Measurements from ENCODE around the gene BLCAP.

BLCAP gene

GRCh38 chr20:37567671-37568588 is 40.3 kb upstream of the BLCAP start (continued):
- no peak for TF ChIP-seq ZNF311 (tag by site-specific recombination; IDR thresholded peaks at IDR 0.05; ENCODE audit: borderline replicate concordance)
- no peak for TF ChIP-seq ZNF664 (tag by site-specific recombination; IDR thresholded peaks at IDR 0.05)
- no peak for TF ChIP-seq ZNF114 (tag by site-specific recombination; IDR thresholded peaks at IDR 0.05)

DNA sequence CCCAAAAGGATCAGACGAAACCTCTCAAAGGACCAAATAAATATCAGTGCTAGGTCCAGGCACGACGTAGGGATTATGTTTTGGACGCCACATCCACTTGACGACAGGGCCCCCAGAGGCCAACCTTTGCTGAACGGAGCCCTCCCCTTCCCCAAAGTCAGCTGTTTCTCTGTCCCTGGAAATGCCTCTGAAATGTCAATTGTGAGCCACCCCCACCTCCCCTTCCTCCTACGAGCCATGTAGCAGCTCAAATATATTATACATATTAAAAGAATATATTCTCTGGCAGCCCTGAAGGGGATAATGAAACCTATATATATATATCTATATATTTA is 39.6 kb upstream of the BLCAP start:
- CTCF ChIA-PET: interaction anchor here (1.7 to 6.9 kb wide), 3 partner anchors 426 to 655 kb away, joined by 5 to 54 read pairs (median 43); no protein-coding TSS in a partner anchor
- Histone ChIP-seq H3K36me3 (ENCODE audit: control insufficient read depth in 2 of 2, insufficient read depth in 1 of 2, low read length in 2 of 2) (no peaks in the 10 kb centered on the region), H3K4me1 (ENCODE audit: control insufficient read depth, insufficient read depth, low read length) (peaks cover 5% of the 10 kb centered on the region; the same call in 1 of the 2 replicates), H3K27ac (ENCODE audit: extremely low read depth, low read depth, low read length) (no peak overlapping the region), H3K4me3 (ENCODE audit: low read depth, low read length) (no peak overlapping the region), H3K9me3 (ENCODE audit: control insufficient read depth, insufficient read depth, low read depth, low read length) (no peaks in the 10 kb centered on the region)
- TF ChIP-seq ZNF239 (tag by site-specific recombination; IDR thresholded peaks at IDR 0.05) (no peak), ZNF610 (tag by site-specific recombination; IDR thresholded peaks at IDR 0.05; ENCODE audit: borderline replicate concordance) (no peak), ZNF292 (tag by site-specific recombination; IDR thresholded peaks at IDR 0.05; ENCODE audit: borderline replicate concordance, low read depth) (no peak), ZXDB (tag by site-specific recombination; IDR thresholded peaks at IDR 0.05) (no peak), MEIS1 (CRISPR knock-in tag; IDR thresholded peaks at IDR 0.05; ENCODE audit: borderline replicate concordance) (no peak), ZNF768 (tag by site-specific recombination; IDR thresholded peaks at IDR 0.05) (no peak), ZNF558 (tag by site-specific recombination; IDR thresholded peaks at IDR 0.05) (no peak), ZNF311 (tag by site-specific recombination; IDR thresholded peaks at IDR 0.05; ENCODE audit: borderline replicate concordance) (no peak), YY1 (tag by site-specific recombination; IDR thresholded peaks at IDR 0.05) (no peak), PATZ1 (tag by site-specific recombination; IDR thresholded peaks at IDR 0.05) (no peak), ZNF184 (tag by site-specific recombination; IDR thresholded peaks at IDR 0.05) (no peak), TRIM28 (IDR thresholded peaks at IDR 0.05; ENCODE audit: borderline replicate concordance, low read length) (no peak), ZNF660 (tag by site-specific recombination; IDR thresholded peaks at IDR 0.05) (no peak), ZNF280D (tag by site-specific recombination; IDR thresholded peaks at IDR 0.05) (no peak), ZNF677 (tag by site-specific recombination; IDR thresholded peaks at IDR 0.05) (no peak), ZNF302 (tag by site-specific recombination; IDR thresholded peaks at IDR 0.05; ENCODE audit: low read depth) (no peak), ZNF146 (tag by site-specific recombination; IDR thresholded peaks at IDR 0.05) (no peak), ZNF10 (tag by site-specific recombination; IDR thresholded peaks at IDR 0.05) (no peak), ZNF571 (tag by site-specific recombination; IDR thresholded peaks at IDR 0.05) (no peak), ZNF354C (tag by site-specific recombination; IDR thresholded peaks at IDR 0.05; ENCODE audit: borderline replicate concordance, low read depth) (no peak)
- POLR2A ChIA-PET: no interaction called here

Measured in HEK293 (cell line).